ENCODE measurements around the gene NPC2.

DNA sequence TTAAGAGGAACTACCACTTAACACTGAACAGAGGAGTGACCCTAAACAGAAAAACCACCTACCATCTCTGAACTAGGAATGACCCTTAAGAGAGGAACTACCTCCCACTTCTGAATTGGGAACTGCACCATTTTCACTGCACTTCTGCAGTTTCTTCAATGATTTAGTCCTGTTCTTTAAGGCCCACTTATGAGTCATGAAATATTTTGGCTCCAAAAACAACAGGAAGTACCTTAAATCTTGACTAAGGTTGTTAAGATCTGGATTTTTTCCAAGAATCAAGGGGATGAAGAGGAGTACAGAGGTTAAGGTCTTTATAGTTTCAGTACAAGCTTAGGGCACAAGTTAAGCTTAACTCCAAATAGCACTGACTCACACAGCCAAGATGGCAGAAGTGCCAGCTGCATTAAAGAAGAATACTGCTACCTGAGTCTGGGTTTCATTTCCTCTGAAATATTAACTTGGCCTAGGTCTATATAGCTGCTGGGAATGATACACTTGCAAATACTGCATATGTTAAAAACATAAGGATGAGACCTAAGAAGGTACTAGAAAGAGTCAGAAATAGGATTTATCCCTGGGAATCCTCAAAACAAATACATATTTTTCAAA, 4.2 kb downstream of the NPC2 start:
- TF ChIP-seq, protein P1, sequence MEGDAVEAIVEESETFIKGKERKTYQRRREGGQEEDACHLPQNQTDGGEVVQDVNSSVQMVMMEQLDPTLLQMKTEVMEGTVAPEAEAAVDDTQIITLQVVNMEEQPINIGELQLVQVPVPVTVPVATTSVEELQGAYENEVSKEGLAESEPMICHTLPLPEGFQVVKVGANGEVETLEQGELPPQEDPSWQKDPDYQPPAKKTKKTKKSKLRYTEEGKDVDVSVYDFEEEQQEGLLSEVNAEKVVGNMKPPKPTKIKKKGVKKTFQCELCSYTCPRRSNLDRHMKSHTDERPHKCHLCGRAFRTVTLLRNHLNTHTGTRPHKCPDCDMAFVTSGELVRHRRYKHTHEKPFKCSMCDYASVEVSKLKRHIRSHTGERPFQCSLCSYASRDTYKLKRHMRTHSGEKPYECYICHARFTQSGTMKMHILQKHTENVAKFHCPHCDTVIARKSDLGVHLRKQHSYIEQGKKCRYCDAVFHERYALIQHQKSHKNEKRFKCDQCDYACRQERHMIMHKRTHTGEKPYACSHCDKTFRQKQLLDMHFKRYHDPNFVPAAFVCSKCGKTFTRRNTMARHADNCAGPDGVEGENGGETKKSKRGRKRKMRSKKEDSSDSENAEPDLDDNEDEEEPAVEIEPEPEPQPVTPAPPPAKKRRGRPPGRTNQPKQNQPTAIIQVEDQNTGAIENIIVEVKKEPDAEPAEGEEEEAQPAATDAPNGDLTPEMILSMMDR (conservative IDR thresholded peaks at IDR 0.05; ENCODE audit: low read length): no peak
- TF ChIP-seq EZH2phosphoT487 (IDR thresholded peaks at IDR 0.05; ENCODE audit: borderline replicate concordance): no peak

Data from Loucy (cell line).